HepG2 (cell line): ENCODE data around the gene MEF2D. TPM values are rescaled to one million over a fixed set of nuclear protein-coding genes. Genes with fewer than 3 reads are reported as not detected.

Source experiments
- ATAC-seq: fragments of 200-7000 bp; cut with Tn5 transposase; 3 replicates; pipeline ENCODE4 v1.9.1; 2020; ENCODE audit warnings: mild to moderate bottlenecking, moderate library complexity
- BruUV-seq: library from RNA; stranded (reverse); fragments of 400-500 nt; replicated peaks from 2 replicates; lab custom pipeline; 2021; lab: Mats Ljungman, UMichigan
- CTCF ChIA-PET: fragments of 300-600 bp; formaldehyde crosslinking; extraction: SDS; loops from one replicate; lab custom pipeline; 2021; ENCODE audit warnings: low total read pairs, inconsistent platforms, low intra/inter-chr PET ratio; lab: Yijun Ruan, JAX
- POLR2A ChIA-PET: fragments of 350-600 bp; sonication (Branson Sonifier 250); formaldehyde crosslinking; loops from one replicate; lab custom pipeline; 2020; ENCODE audit warnings: antibody characterized with exemption, inconsistent platforms; lab: Yijun Ruan, JAX
- DNase-seq: peaks from one replicate; pipeline ENCODE4 v3.0.0-alpha.2; 2015; ENCODE audit warnings: low spot score
- FAIRE-seq: peaks from 3 replicates; lab custom pipeline; 2011; peaks lifted over from hg19 to GRCh38; lab: Jason Lieb, UNC
- H2AFZ ChIP-seq: one replicate; pipeline ENCODE4 v1.6.1; 2011; ENCODE audit warnings: low read length, inconsistent platforms
- H3K27ac ChIP-seq: fragments of 300-600 bp; 3 replicates; pipeline ENCODE4 v1.8.0; 2011; ENCODE audit warnings: mixed run types, mild to moderate bottlenecking, mixed read lengths, low read length, inconsistent platforms; ENCODE audit not compliant: insufficient read depth; ENCODE audit errors: extremely low read length
- H3K27me3 ChIP-seq, 2 experiments: fragments of 200-600 bp in 1 of 2; 2 replicates in 1 of 2; 3 replicates in 1 of 2; pipeline versions ENCODE4 v1.6.0 to v1.8.0; 2011; ENCODE audit warnings: low read length in 2 of 2, mild to moderate bottlenecking in 2 of 2, moderate library complexity in 2 of 2, inconsistent platforms in 1 of 2; ENCODE audit not compliant: insufficient read depth in 2 of 2, control insufficient read depth in 1 of 2
- H3K36me3 ChIP-seq, 2 experiments: fragments of 200-600 bp in 1 of 2; replicated peaks in 1 of 2; 2 replicates in 1 of 2; 3 replicates in 1 of 2; pipeline versions ENCODE4 v1.5.1 to v1.8.0; 2011; ENCODE audit warnings: low read length in 2 of 2, inconsistent platforms in 1 of 2; ENCODE audit not compliant: insufficient read depth in 2 of 2, control insufficient read depth in 1 of 2
- H3K4me1 ChIP-seq: 2 replicates; pipeline ENCODE4 v1.5.1; 2012; ENCODE audit warnings: low read length, inconsistent platforms; ENCODE audit not compliant: insufficient read depth
- H3K4me2 ChIP-seq: 2 replicates; pipeline ENCODE4 v1.6.0; 2011; ENCODE audit warnings: low read depth, low read length, inconsistent platforms
- H3K4me3 ChIP-seq, 3 experiments: fragments of 200-600 bp in 1 of 3; sonication (generic), shearing (Covaris generic) in 1 of 3; replicated peaks in 1 of 3; 2 replicates each; pipeline ENCODE4 v1.5.1; 2011 to 2016; ENCODE audit warnings: low read length in 3 of 3, inconsistent platforms in 2 of 3, low read depth in 2 of 3, mild to moderate bottlenecking in 2 of 3, control low read depth in 1 of 3, mixed read lengths in 1 of 3; ENCODE audit not compliant: insufficient read depth in 1 of 3
- H3K79me2 ChIP-seq: one replicate; pipeline ENCODE4 v1.6.1; 2011; ENCODE audit warnings: low read length, inconsistent platforms; ENCODE audit not compliant: insufficient read depth
- H3K9ac ChIP-seq: 2 replicates; pipeline ENCODE4 v1.6.0; 2011; ENCODE audit warnings: mild to moderate bottlenecking, low read depth, low read length, inconsistent platforms; ENCODE audit not compliant: insufficient read depth
- H3K9me3 ChIP-seq: 2 replicates; pipeline ENCODE4 v1.5.1; 2012; ENCODE audit warnings: mild to moderate bottlenecking, low read length
- H4K20me1 ChIP-seq: 2 replicates; pipeline ENCODE4 v1.6.0; 2011; ENCODE audit warnings: inconsistent platforms, mild to moderate bottlenecking, low read length, moderate library complexity; ENCODE audit not compliant: insufficient read depth
- ATF7-NPFF ChIP-seq: sonication (generic); formaldehyde crosslinking; IDR thresholded peaks from 2 replicates; pipeline ENCODE4 v1.8.1; 2023; ENCODE audit warnings: mild to moderate bottlenecking, low read depth, missing genetic modification reagents, moderate library complexity
- CREB1 ChIP-seq, 2 experiments: fragments of 450-650 bp in 1 of 2; IDR thresholded peaks; 2 replicates each; pipeline ENCODE4 v1.6.1; 2016 to 2017; ENCODE audit warnings: control low read depth in 1 of 2, mild to moderate bottlenecking in 1 of 2, missing compliant biosample characterization in 1 of 2, missing genetic modification characterization in 1 of 2
- ELF3 ChIP-seq: IDR thresholded peaks from 2 replicates; pipeline ENCODE4 v1.6.1; 2016; ENCODE audit warnings: missing genetic modification reagents, missing compliant biosample characterization
- IKZF5 ChIP-seq: IDR thresholded peaks from 2 replicates; pipeline ENCODE4 v1.6.1; 2018; ENCODE audit warnings: missing genetic modification reagents, mild to moderate bottlenecking, missing compliant biosample characterization
- KAT7 ChIP-seq: IDR thresholded peaks from 2 replicates; pipeline ENCODE4 v1.6.1; 2018; ENCODE audit warnings: borderline replicate concordance, missing compliant biosample characterization
- KLF12 ChIP-seq: sonication (generic); formaldehyde crosslinking; IDR thresholded peaks from 2 replicates; pipeline ENCODE4 v1.4.0; 2020; ENCODE audit warnings: missing genetic modification reagents, borderline replicate concordance
- NR2F2 ChIP-seq: IDR thresholded peaks from 2 replicates; pipeline ENCODE4 v1.6.1; 2012; ENCODE audit warnings: low read depth, inconsistent platforms, borderline replicate concordance
- PCBP2 ChIP-seq: fragments of 200-400 bp; formaldehyde crosslinking; optimal IDR thresholded peaks from 2 replicates; pipeline ENCODE3; 2018; ENCODE audit warnings: low read length, low read depth; ENCODE audit not compliant: poor library complexity, severe bottlenecking
- SP1 ChIP-seq, 2 experiments: fragments of 450-650 bp in 1 of 2; sonication (generic) in 1 of 2; formaldehyde crosslinking in 1 of 2; IDR thresholded peaks; 2 replicates each; pipeline versions ENCODE4 v1.4.0 to v1.6.1; 2016 to 2020; ENCODE audit warnings: missing genetic modification reagents in 1 of 2
- TMF1 ChIP-seq: sonication (generic); formaldehyde crosslinking; IDR thresholded peaks from 2 replicates; pipeline ENCODE4 v1.8.1; 2022; ENCODE audit warnings: low read depth, missing genetic modification reagents
- ZNF234 ChIP-seq: sonication (generic); formaldehyde crosslinking; conservative IDR thresholded peaks from 2 replicates; pipeline ENCODE4 v1.5.1; 2020; ENCODE audit warnings: mild to moderate bottlenecking, missing genetic modification reagents
- ZNF253 ChIP-seq: sonication (generic); formaldehyde crosslinking; IDR thresholded peaks from 2 replicates; pipeline ENCODE4 v1.8.0; 2022; ENCODE audit warnings: mild to moderate bottlenecking, missing genetic modification reagents, borderline replicate concordance
- ZNF317 ChIP-seq: sonication (generic); formaldehyde crosslinking; IDR thresholded peaks from 2 replicates; pipeline ENCODE4 v1.5.0; 2020; ENCODE audit warnings: mild to moderate bottlenecking, missing genetic modification reagents
- ZNF510 ChIP-seq: sonication (generic); formaldehyde crosslinking; IDR thresholded peaks from 2 replicates; pipeline ENCODE4 v1.4.0; 2020; ENCODE audit warnings: low read depth, mild to moderate bottlenecking, missing genetic modification reagents
- ZNF550 ChIP-seq: sonication (generic); formaldehyde crosslinking; IDR thresholded peaks from 2 replicates; pipeline ENCODE4 v1.4.0; 2020; ENCODE audit warnings: mild to moderate bottlenecking, missing genetic modification reagents, borderline replicate concordance
- WGBS: methylation state at CpG from one replicate; pipeline ENCODE4 v1.1.6; 2017; ENCODE audit warnings: low lambda C conversion rate; 5-methylcytosine and 5-hydroxymethylcytosine counted together
- in situ Hi-C: cut with HindIII; loops from 2 replicates; pipeline ENCODE4 v1.10.0; 2017; ENCODE audit warnings: low pct_unique_long_range_greater_than_20kb; ENCODE audit not compliant: extremely low pct_ligation_motif_present
- intact Hi-C: fragments of 100-400 bp; cut with micrococcal nuclease; formaldehyde crosslinking; loops from one replicate; pipeline ENCODE4 v1.10.0; 2022; ENCODE audit not compliant: unreplicated experiment
- polyA plus RNA-seq, 8 experiments: library from polyadenylated mRNA; depleted of rRNA in 3 of 8; stranded (reverse) in 7 of 8; unstranded in 1 of 8; fragments of >200 nt; fragmentation: Illumina TruSeq in 4 of 8; extraction: Trizol in 4 of 8; gene quantifications; 2 replicates each; pipeline versions ENCODE4 v1.2.1 to v1.2.3, GENCODE V29; 2011 to 2016; ENCODE audit warnings: low read depth in 4 of 8, missing spikeins in 1 of 8, mixed read lengths in 1 of 8; ENCODE audit not compliant: insufficient read depth in 1 of 8
- total RNA-seq, 5 experiments: library from RNA; depleted of rRNA; stranded (reverse); fragments of >200 nt; fragmentation: Illumina TruSeq; extraction: Trizol; gene quantifications; 2 replicates each; pipeline ENCODE4 v1.2.3, GENCODE V29; 2016; ENCODE audit warnings: low read depth in 1 of 5

MEF2D gene
- total and polyA plus RNA-seq, 2 of the 13 experiments (the other 11 are each of a cell fraction or from before 2014, with no cell fraction given) = 1.6 to 3.9 TPM

DNA sequence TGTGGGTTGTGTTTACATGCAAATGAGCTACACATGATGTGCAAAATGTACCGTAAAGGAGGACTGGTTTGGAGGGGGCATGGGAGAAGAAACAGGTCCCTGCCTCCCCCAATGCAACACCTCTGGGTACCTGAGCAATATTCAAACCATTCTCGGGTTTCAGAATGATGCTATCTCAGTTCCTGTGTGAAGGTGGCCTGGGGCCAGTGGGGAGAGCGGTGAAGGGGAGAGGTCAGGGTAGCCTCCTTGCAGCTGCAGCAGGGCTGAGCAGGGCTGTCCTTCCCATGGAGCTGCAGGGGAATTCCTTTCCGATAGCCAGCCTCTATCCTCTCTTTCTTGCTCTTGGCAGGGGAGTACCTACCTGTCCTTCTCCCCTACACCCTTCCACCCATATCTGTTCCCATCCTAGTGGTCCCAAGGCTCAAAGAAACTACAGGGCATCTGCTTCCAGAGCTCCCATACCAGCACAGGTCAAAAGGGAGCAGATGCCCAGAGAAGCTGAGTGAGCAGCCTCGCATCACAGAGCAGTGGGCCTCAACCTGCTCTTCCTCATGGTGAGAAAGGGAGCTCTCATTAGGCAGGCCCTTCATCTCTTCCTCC is 11.9 kb downstream of the MEF2D start:
- FAIRE-seq = no peak
- DNase-seq = no peak
- Histone ChIP-seq H3K4me1 (no peaks in the 10 kb centered on the region), H3K9ac (no peak overlapping the region), H2AFZ (no peak overlapping the region), H3K9me3 (no peaks in the 10 kb centered on the region), H3K36me3 (peaks cover 0 to 4% of the 10 kb centered on the region in 2 experiments; a peak in 2 of 5 replicates), H4K20me1 (peaks cover 44% of the 10 kb centered on the region; the same call in 1 of the 2 replicates), H3K27me3 (no peaks in the 10 kb centered on the region), H3K27ac (no peak overlapping the region), H3K79me2 (peaks cover 12% of the 10 kb centered on the region), H3K4me2 (no peak overlapping the region), H3K4me3 (no peak overlapping the region)
- no TSS peak for BruUV-seq
- POLR2A ChIA-PET = interaction anchor here (1.2 kb wide), 1 partner anchor 12 kb away, joined by 3 read pairs; the partner anchor contains the start of gene MEF2D
- TF ChIP-seq KAT7 = no peak
- no peak for TF ChIP-seq ZNF550 (CRISPR knock-in tag)
- no peak for TF ChIP-seq CREB1 (IDR thresholded peaks at IDR 0.05)
- TF ChIP-seq CREB1 (CRISPR knock-in tag; IDR thresholded peaks at IDR 0.05) = no peak
- no peak for TF ChIP-seq PCBP2
- TF ChIP-seq ZNF317 (CRISPR knock-in tag) = no peak
- no peak for TF ChIP-seq ZNF510 (CRISPR knock-in tag)
- no peak for TF ChIP-seq TMF1
- CTCF ChIA-PET = no interaction called here
- in situ Hi-C loops (no loop called here), intact Hi-C loops (no loop called here)
- no peak for ATAC-seq
- 97% methylated on average over 4 of the region's 5 CpGs for WGBS

- intact Hi-C loops (no loop called here), in situ Hi-C loops (no loop called here)
- Histone ChIP-seq H3K4me2 (no peak overlapping the region), H3K4me1 (no peaks in the 10 kb centered on the region), H3K36me3 (peaks cover 5 to 6% of the 10 kb centered on the region in 2 experiments; a peak in 4 of 5 replicates), H3K27me3 (no peaks in the 10 kb centered on the region), H3K79me2 (peaks cover 10% of the 10 kb centered on the region), H3K9me3 (no peaks in the 10 kb centered on the region), H3K9ac (no peak overlapping the region), H3K4me3 (no peak overlapping the region), H4K20me1 (peaks cover 36% of the 10 kb centered on the region; the same call in 1 of the 2 replicates), H2AFZ (no peak overlapping the region), H3K27ac (no peak overlapping the region)
- ChIA-PET CTCF (no interaction called here), POLR2A (no interaction called here)
- ATAC-seq (no peak), FAIRE-seq (no peak), DNase-seq (no peak)
- BruUV-seq = no TSS peak
- 83% methylated on average over 1 of the region's 4 CpGs for WGBS
- TF ChIP-seq ELF3 (no peak), IKZF5 (no peak), NR2F2 (no peak), ZNF234 (no peak), ATF7-NPFF (CRISPR knock-in tag) (no peak), SP1 (IDR thresholded peaks at IDR 0.05) (no peak), SP1 (CRISPR knock-in tag; IDR thresholded peaks at IDR 0.05) (no peak), KLF12 (CRISPR knock-in tag) (no peak), ZNF253 (no peak)
Measured at GRCh38 chr1:156487862-156488261, 12.7 kb downstream of the MEF2D start.
